Measurements from ENCODE around the gene NANOS3. TPM values are rescaled to one million over a fixed set of nuclear protein-coding genes. Genes with fewer than 3 reads are reported as not detected.

NANOS3 gene
- total RNA-seq, 2 experiments from 2014 or later, result not detected

GRCh38 chr19:13830741-13831536 is 46.0 kb upstream of the NANOS3 start:
- Histone ChIP-seq H2AFZ (ENCODE audit: low read length) (no peak overlapping the region), H3K4me3 (ENCODE audit: low read depth, low read length, poor library complexity, severe bottlenecking) (no peak overlapping the region), H3K9me3 (ENCODE audit: low read length) (no peaks in the 10 kb centered on the region), H3K36me3 (ENCODE audit: insufficient read depth, low read length) (no peaks in the 10 kb centered on the region), H3K79me2 (ENCODE audit: insufficient read depth, low read depth, low read length) (no peaks in the 10 kb centered on the region), H3K9me2 (ENCODE audit: insufficient read depth, low read length) (no peaks in the 10 kb centered on the region), H4K20me1 (ENCODE audit: insufficient read depth, low read length) (no peaks in the 10 kb centered on the region), H3K4me2 (ENCODE audit: low read length) (no peak overlapping the region), H3K4me1 (ENCODE audit: insufficient read depth, low read length, poor library complexity, severe bottlenecking) (peaks cover 20% of the 10 kb centered on the region), H3K27ac (ENCODE audit: low read depth, low read length, poor library complexity, severe bottlenecking) (no peak overlapping the region)
- TF ChIP-seq CTCF (conservative IDR thresholded peaks at IDR 0.05; ENCODE audit: low read length) (no peak), EZH2phosphoT487 (IDR thresholded peaks at IDR 0.05; ENCODE audit: borderline replicate concordance, low read depth, low read length) (no peak)
- no TSS peak for BruUV-seq (replicated peaks)
- ChIA-PET POLR2A (no interaction called here), CTCF (ENCODE audit: unreplicated experiment) (no interaction called here)
- intact Hi-C loops (cut with micrococcal nuclease; ENCODE audit: unreplicated experiment), result loop anchor here (10.0 kb wide), 2 partner anchors 46 to 666 kb away; no protein-coding TSS in a partner anchor
- DNase-seq (ENCODE audit: low spot score), result no peak

- Histone ChIP-seq H3K9me2 (ENCODE audit: insufficient read depth, low read length) (no peaks in the 10 kb centered on the region), H3K4me2 (ENCODE audit: low read length) (no peak overlapping the region), H3K4me3 (ENCODE audit: low read depth, low read length, poor library complexity, severe bottlenecking) (no peak overlapping the region), H2AFZ (ENCODE audit: low read length) (no peak overlapping the region), H3K36me3 (ENCODE audit: insufficient read depth, low read length) (no peaks in the 10 kb centered on the region), H3K27ac (ENCODE audit: low read depth, low read length, poor library complexity, severe bottlenecking) (no peak overlapping the region), H3K79me2 (ENCODE audit: insufficient read depth, low read depth, low read length) (no peaks in the 10 kb centered on the region), H4K20me1 (ENCODE audit: insufficient read depth, low read length) (no peaks in the 10 kb centered on the region), H3K9me3 (ENCODE audit: low read length) (no peaks in the 10 kb centered on the region), H3K4me1 (ENCODE audit: insufficient read depth, low read length, poor library complexity, severe bottlenecking) (peaks cover 28% of the 10 kb centered on the region)
- no peak for TF ChIP-seq CTCF (conservative IDR thresholded peaks at IDR 0.05; ENCODE audit: low read length)
- TF ChIP-seq EZH2phosphoT487 (IDR thresholded peaks at IDR 0.05; ENCODE audit: borderline replicate concordance, low read depth, low read length), result no peak
- POLR2A ChIA-PET, result no interaction called here
- CTCF ChIA-PET (ENCODE audit: unreplicated experiment), result no interaction called here
- no peak for DNase-seq (ENCODE audit: low spot score)
- intact Hi-C loops (cut with micrococcal nuclease; ENCODE audit: unreplicated experiment), result loop anchor here (10.0 kb wide), 2 partner anchors 47 to 667 kb away; no protein-coding TSS in a partner anchor
- no TSS peak for BruUV-seq (replicated peaks)
Observed at GRCh38 chr19:13831537-13832467, 45.1 kb upstream of the NANOS3 start.
